Stimulated activated CD4-positive, alpha-beta T cell treated with anti-CD3 and anti-CD28 coated beads, Interleukin-4, amount 100 ng/mL, for 1 hour (primary cell): ENCODE results near the gene CYB5RL.

Experiments
- DNase-seq: peaks from one replicate; pipeline ENCODE4 v3.0.0-alpha.2; 2020

CYB5RL gene

GRCh38 chr1:54156986-54157385, 42.8 kb downstream of the CYB5RL start:
- no peak for DNase-seq

- DNase-seq: no peak
Measured at GRCh38 chr1:54156201-54156600, 43.6 kb downstream of the CYB5RL start.

GRCh38 chr1:54153535-54154439, 46.0 kb downstream of the CYB5RL start:
- DNase-seq: no peak

GRCh38 chr1:54152696-54153095, 47.1 kb downstream of the CYB5RL start, which contains the start of gene CDCP2:
CDCP2 (minus strand) TSS chr1:54153000; CDS start chr1:54152922, 78 bp downstream.
- DNase-seq: no peak

GRCh38 chr1:54151013-54151412, 48.8 kb downstream of the CYB5RL start:
- DNase-seq: no peak
